ENCODE results near the gene PIPOX.

DNA sequence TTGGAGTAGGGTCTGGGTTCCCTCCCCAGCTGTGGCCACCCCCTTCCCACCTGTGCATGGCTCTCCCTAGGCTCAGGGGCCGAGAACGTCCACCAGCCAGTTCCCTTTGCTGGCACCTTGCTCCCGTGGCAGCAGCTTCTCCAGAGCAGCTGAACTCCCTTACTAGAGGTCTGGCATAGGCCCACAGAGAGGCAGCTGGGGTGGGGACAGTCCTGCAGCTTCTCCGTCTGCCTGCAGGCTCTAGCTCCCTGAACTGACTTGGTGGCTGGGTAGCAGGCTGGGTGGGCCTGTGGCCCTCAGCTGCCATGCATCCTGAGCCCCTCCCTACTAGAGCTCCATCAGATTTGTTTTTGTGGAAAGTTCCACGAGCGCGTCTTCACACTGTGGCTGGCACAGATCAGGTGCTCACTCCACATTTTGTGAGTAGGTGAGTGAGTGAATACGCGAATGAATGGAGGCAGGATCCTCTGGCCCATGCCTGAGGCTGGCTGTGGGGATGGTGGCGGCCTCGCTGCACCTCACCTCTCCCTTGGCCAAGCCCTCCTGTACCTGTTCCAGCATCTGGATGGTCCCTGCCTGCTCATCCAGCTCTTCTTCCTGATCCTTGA is 51.3 kb downstream of the PIPOX start:
- TF ChIP-seq CTCF (IDR thresholded peaks at IDR 0.05; ENCODE audit: low read depth, low read length, poor library complexity, severe bottlenecking) (no peak), EZH2phosphoT487 (IDR thresholded peaks at IDR 0.05; ENCODE audit: borderline replicate concordance, low read length) (no peak)

Data from DOHH2 (cell line).